GM11168 (cell line): ENCODE data around the gene FAM171A2.

Source experiments
- in situ Hi-C: fragments of 300-500 bp; cut with MboI; formaldehyde crosslinking; loops from one replicate; pipeline ENCODE4 v1.12.0; 2022; ENCODE audit warnings: low sequenced_read_pairs; ENCODE audit not compliant: unreplicated experiment

Gene FAM171A2

GRCh38 chr17:44324571-44325275 is 38.9 kb downstream of the FAM171A2 start, which contains the start of gene SLC25A39:
SLC25A39 (minus strand) TSS chr17:44324823; CDS start chr17:44323562, 1,261 bp downstream.
- in situ Hi-C loops = no loop called here

DNA sequence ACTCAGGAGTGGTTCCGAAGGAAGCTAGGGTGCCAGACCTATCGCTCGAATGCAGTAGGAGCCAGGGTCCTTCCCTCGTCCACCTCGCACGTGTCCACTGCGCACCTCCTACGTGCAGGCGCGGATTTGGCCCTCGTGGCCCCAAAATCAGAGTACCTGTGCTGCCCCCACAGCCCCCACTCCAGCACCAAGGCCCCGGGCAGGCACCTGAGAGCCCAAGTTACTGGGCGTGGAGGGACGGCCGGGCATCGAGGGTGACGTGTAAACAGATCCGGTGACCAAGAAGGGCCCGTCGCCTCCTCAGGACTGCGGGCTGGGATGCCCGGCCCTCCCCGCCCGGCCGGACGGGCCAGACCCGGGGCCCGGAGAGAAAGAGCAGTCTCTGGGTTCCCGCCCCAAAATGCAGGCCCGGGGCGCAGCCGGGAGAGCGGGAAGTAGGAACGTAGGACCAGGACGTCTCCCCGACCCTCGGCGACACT is 39.5 kb downstream of the FAM171A2 start:
- in situ Hi-C loops = no loop called here

DNA sequence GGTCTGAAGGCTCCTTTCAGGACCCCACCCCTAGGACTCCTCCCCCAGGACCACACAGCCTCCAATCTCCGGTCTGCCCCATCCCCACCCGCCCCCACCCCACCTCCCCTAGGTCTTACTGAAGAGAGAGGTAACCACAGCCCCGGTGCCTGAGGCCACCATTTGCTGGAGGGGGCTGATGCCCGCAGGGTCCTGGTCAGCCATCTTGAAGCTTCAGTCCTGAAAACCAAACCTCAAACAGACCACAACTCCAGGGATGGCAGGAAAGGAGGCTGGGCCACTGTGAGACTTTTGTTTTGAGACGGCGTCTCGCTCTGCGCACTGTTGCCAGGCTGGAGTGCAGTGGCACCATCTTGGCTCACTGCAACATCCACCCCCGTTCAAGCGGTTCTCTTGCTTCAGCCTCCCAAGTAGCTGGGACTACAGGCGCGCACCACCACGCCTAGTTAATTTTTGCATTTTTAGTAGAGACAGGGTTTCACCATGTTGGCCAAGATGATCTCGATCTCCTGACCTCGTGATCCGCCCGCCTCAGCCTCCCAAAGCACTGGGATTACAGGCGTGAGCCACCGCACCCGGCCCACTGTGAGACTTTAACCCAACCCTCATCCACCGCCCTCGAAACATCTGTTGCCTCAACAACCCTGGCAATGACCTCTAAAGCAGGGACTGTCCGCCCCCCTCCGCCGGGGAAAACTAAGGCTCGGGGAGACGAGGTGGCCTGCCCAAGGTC is 40.1 kb downstream of the FAM171A2 start:
- in situ Hi-C loops = no loop called here

GRCh38 chr17:44322236-44322895 is 41.3 kb downstream of the FAM171A2 start:
- in situ Hi-C loops = no loop called here

GRCh38 chr17:44321246-44322120 is 42.2 kb downstream of the FAM171A2 start:
- in situ Hi-C loops = no loop called here

GRCh38 chr17:44320066-44320465 is 43.6 kb downstream of the FAM171A2 start:
- in situ Hi-C loops = no loop called here

DNA sequence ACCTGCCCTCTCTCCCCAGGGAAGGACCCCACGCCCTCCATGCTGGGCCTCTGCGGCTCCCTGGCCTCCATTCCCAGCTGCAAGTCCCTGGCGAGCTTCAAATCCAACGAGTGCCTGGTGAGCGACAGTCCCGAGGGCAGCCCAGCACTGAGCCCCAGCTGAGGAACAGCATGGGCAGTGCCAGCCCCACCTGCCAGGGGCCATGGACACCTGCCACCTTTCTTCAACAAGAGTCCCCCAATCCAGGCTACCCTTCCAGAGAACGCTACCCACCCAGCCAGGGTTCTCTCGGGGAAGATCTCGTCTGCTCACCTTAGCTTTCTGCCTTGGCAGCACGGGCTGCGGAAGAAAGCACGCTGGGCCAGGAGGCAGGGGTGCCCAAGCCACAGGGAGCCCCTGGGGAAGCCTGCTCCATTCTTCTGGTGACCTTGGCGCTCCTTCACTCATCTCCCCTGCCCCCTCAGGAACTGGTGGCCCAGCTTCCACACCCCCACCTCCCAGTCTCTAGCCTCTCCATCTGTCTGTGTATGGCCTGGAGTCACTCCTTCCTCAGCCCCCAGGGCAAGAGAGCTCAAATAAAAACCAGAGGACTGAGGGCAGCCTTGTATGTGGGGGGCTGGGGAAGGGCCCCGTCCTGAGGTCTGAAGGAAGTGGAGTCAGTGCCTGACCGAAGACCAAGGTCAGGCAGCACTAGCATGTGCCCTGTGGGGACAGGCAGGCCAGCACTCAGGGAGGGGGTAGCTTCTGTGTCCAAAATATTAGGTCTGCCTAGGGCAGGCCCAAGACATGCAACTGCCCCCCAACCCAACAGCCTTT is 45.4 kb downstream of the FAM171A2 start:
- in situ Hi-C loops = no loop called here

GRCh38 chr17:44317545-44317944 is 46.1 kb downstream of the FAM171A2 start:
- in situ Hi-C loops = no loop called here

DNA sequence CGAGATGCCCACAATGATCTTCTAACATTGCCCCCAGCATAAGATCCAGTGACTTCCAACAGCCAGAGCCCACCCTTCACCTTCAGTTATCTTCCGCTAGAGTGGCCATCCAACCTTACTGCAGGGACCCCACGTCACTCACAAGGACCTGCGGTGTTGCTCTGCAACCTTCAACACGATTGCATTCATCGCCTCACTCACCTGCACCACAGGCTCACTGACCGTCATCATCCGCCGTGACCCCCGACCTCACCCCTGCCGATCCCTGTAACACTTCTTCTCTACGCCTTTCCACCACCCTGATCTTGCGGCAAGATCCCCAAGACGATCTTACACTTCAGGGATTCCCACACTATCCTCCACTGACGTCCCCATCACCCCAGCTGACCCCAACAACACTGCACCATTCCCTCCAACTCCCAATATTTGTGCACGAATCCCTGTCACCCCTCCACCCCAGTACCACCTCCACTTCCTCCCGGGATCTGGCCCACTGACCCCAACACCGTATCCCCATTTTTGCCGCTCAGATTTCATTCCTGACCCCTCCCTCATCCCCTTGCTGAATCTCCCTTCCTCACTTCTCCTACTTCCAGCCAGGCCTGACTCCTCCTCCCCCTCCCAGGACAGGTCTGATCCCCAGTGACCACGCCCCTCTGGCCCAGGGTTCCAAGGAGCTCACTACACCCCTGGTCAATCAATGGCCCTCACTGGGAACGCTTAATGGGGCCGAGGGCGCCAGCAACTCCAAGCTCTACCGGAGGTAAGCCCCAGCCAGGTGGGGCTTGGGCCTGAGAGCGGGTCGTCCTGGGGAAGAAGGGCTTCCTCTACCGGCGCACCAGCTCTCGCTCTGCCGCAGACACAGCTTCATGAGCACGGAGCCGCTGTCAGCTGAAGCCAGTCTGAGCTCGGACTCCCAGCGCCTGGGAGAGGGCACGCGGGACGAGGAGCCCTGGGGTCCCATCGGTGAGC is 47.6 kb downstream of the FAM171A2 start:
- in situ Hi-C loops = no loop called here

DNA sequence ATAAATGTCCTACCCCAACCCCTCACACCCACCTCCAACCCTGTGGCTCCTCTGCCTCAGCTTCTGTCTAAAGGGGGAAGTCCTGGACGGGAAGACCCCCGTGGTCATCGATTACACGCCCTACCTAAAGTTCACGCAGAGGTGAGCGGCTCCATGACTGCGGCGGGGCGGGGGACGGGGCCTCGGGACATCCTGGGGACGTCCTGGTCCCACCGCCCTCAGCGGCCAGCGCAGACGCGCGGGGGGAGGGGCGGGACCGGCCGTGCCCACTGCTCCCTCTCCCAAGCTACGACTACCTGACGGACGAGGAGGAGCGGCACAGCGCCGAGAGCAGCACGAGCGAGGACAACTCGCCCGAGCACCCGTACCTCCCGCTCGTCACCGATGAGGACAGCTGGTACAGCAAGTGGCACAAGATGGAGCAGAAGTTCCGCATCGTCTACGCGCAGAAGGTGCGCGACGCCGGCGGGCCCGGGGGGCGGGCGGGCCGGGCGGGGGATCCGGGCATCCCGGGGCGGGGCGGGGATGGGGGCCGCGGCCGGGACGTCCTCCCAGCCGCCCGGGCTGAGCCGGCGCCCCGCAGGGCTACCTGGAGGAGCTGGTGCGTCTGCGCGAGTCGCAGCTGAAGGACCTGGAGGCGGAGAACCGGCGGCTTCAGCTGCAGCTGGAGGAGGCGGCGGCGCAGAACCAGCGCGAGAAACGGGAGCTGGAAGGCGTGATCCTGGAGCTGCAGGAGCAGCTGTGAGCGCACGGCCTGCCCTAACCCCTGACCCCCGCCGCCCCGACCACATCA is 48.6 kb downstream of the FAM171A2 start:
- in situ Hi-C loops = no loop called here

DNA sequence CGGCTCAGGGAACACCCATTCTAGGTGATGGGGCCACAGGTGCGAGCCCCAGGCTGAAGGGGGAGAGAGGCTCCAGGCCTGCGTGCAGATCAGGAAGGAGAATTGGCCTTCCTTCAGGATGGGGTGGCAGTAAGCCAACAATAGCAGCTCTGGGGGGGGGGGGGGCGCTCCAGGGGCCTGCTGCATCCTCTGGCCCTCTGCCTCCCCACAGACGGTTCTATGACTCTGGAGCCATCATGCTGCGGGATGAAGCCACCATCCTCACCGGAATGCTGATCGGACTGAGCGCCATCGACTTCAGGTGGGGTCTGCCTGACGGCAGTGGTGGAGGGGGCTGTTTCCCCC is 49.2 kb downstream of the FAM171A2 start:
- in situ Hi-C loops = no loop called here

GRCh38 chr17:44314031-44314430 is 49.6 kb downstream of the FAM171A2 start:
- in situ Hi-C loops = no loop called here

GRCh38 chr17:44312396-44313104 is 51.1 kb downstream of the FAM171A2 start:
- in situ Hi-C loops = no loop called here

- in situ Hi-C loops = no loop called here
Measured at GRCh38 chr17:44311562-44312181, 52.0 kb downstream of the FAM171A2 start.

DNA sequence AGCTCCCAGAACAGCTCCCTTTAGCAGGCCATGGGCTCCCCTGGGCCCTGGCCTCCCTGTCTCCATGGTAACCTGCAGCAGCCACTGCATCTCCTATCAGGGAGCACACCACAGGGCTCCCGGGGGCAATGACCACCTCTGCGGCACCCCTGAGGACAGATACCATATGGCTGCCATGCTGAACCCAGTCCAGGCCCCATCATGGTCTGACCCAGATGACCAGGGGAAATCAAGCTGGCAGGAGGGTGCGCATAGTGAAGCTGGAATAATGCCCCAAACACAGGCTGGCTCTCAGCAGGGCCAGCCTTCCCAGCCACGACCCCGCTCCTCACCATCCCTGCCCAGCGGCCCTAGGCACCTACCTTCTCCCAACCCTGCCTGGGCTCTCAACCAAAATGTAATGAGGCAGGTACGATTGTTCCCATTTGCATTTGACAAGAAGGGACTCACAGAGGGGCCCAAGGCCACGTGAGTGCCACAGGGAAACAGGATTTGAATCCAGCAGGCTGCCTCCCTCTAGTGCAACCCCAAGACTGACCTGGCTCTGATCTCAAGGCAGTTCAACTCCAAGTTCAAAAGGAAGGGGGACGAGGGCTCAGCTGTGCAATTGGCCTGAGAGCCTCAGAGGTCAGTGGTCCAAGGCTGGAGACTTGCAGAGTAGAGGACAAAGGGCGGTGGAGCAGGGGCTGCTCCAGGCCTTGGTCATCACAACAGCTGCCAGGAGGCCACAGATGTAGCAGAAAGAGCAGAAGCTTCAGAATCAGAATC is 52.9 kb downstream of the FAM171A2 start:
- in situ Hi-C loops = no loop called here

DNA sequence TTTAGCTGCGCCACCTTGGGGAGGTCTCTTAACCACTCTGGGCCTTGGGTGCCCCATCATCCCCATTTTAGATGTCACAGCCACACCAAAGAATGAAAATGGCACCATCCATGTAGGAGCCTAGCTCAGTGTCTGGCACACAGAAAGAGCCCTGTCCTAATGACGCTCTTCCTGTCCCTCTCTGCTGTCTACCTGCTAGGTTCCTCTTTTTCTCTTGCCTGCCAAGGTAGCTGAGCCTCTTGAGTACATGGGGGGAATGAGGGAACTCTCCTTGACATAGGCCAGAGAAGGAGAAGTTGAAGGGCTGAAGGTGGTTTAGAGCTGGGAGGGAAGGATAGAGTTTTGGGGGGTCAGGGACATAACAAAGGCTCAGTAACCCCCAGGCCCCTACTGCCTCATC is 53.5 kb downstream of the FAM171A2 start:
- in situ Hi-C loops = no loop called here
